Aorta (tissue), 5 donors: ENCODE data around the gene SCRT2. TPM values are rescaled to one million over a fixed set of nuclear protein-coding genes. Genes with fewer than 3 reads are reported as not detected.

Experiments
- ATAC-seq: fragments of 200-7000 bp; cut with Tn5 transposase; one replicate; pipeline ENCODE4 v1.9.1; 2022; ENCODE audit warnings: moderate library complexity; ENCODE audit not compliant: low FRiP score
- DNase-seq, 2 donors: peaks; one replicate each; pipeline ENCODE4 v3.0.0-alpha.2; 2020
- H3K27ac ChIP-seq, 2 donors: one replicate each; pipeline ENCODE4 v1.5.1; 2013; ENCODE audit warnings: low read length in 2 of 2, mild to moderate bottlenecking in 2 of 2, moderate library complexity in 2 of 2, control low read depth in 1 of 2, inconsistent platforms in 1 of 2, low read depth in 1 of 2
- H3K27me3 ChIP-seq, 2 donors: one replicate each; pipeline ENCODE4 v1.6.1; 2013; ENCODE audit warnings: control low read depth in 1 of 2, low read length in 1 of 2, mild to moderate bottlenecking in 1 of 2, moderate library complexity in 1 of 2; ENCODE audit not compliant: insufficient read depth in 2 of 2, control insufficient read depth in 1 of 2
- H3K36me3 ChIP-seq, 2 donors: one replicate each; pipeline ENCODE4 v1.6.1; 2013; ENCODE audit warnings: control low read depth in 1 of 2, low read length in 1 of 2, mild to moderate bottlenecking in 1 of 2; ENCODE audit not compliant: insufficient read depth in 2 of 2, control insufficient read depth in 1 of 2
- H3K4me1 ChIP-seq, 2 donors: one replicate each; pipeline ENCODE4 v1.6.1; 2013; ENCODE audit warnings: low read length in 2 of 2, control low read depth in 1 of 2, mild to moderate bottlenecking in 1 of 2, moderate library complexity in 1 of 2; ENCODE audit not compliant: insufficient read depth in 2 of 2, control insufficient read depth in 1 of 2
- H3K4me3 ChIP-seq, 2 donors: one replicate each; pipeline ENCODE4 v1.5.1; 2013; ENCODE audit warnings: low read length in 2 of 2, control low read depth in 1 of 2, mild to moderate bottlenecking in 1 of 2
- H3K9me3 ChIP-seq: one replicate; pipeline ENCODE4 v1.6.1; 2013; ENCODE audit warnings: mild to moderate bottlenecking, low read length; ENCODE audit not compliant: control insufficient read depth
- WGBS, 2 donors: extraction: QIAGEN DNeasy Blood & Tissue Kit; methylation state at CpG; one replicate each; pipeline ENCODE4 v1.1.7; 2013; 5-methylcytosine and 5-hydroxymethylcytosine counted together
- intact Hi-C, 2 donors: fragments of 100-400 bp; cut with DNase I; formaldehyde crosslinking; loops; one replicate each; pipeline versions ENCODE4 v1.14.2 to v1.15.0; 2022
- polyA plus RNA-seq, 2 donors: library from polyadenylated mRNA; stranded (reverse); fragments of 200-250 nt; gene quantifications; one replicate each; pipeline ENCODE4 v1.2.3, GENCODE V29; 2013
- total RNA-seq, 2 donors: library from RNA; stranded (reverse); fragmentation: NEBNext Ultra II Directional; extraction: Animal tissue kit (Norgen Biotek cat#: 25700); gene quantifications; one replicate each; pipeline ENCODE4 v1.2.1, GENCODE V29; 2021
- donor health status: healthy with polysubstance abuse.
- donor health status: Bipolar disorder and iron deficiency.
- donor health status: DM: no; HTN: no; CAD: no.
- donor health status: DM: no; HTN: no; CAD: no.
- donor health status: DM: yes; HTN: yes; CAD: no.

The SCRT2 gene
- total and polyA plus RNA-seq, 4 donors, result not detected

- H3K9me3 ChIP-seq, result peaks cover 1% of the 10 kb centered on the region
- ATAC-seq, result no peak
Measured at GRCh38 chr20:717271-717670, 41.7 kb upstream of the SCRT2 start.

GRCh38 chr20:714453-714852 lies 38.9 kb upstream of the SCRT2 start:
- Histone ChIP-seq H3K27me3 (no peaks in the 10 kb centered on the region), H3K9me3 (peaks cover 6% of the 10 kb centered on the region), H3K27ac (no peak overlapping the region), H3K36me3 (no peaks in the 10 kb centered on the region), H3K4me3 (no peak overlapping the region), H3K4me1 (no peaks in the 10 kb centered on the region)
- DNase-seq (no peak), ATAC-seq (no peak)
- intact Hi-C loops, result no loop called here
- 85 to 88% methylated on average over 2 of the region's 2 CpGs for WGBS, 2 donors

More at GRCh38 chr20:717271-717670, 41.7 kb upstream of the SCRT2 start:
- Histone ChIP-seq H3K27ac (no peak overlapping the region), H3K4me3 (no peak overlapping the region), H3K4me1 (no peaks in the 10 kb centered on the region), H3K36me3 (no peaks in the 10 kb centered on the region), H3K27me3 (no peaks in the 10 kb centered on the region)
- 76 to 83% methylated on average over 7 of the region's 7 CpGs for WGBS, 2 donors
- intact Hi-C loops, result no loop called here
- no peak for DNase-seq

- ATAC-seq (no peak), DNase-seq (peak in 1 of 2 donors; percentile 53)
- intact Hi-C loops, result no loop called here
- Histone ChIP-seq H3K9me3 (peaks cover 9% of the 10 kb centered on the region), H3K36me3 (no peaks in the 10 kb centered on the region), H3K27me3 (peaks cover 0 to 1% of the 10 kb centered on the region in 2 donors), H3K4me1 (no peaks in the 10 kb centered on the region), H3K27ac (no peak overlapping the region), H3K4me3 (no peak overlapping the region)
- WGBS, 2 donors, result 33 to 48% methylated on average over 2 of the region's 2 CpGs
Measured at GRCh38 chr20:711576-711975, 36.0 kb upstream of the SCRT2 start.

GRCh38 chr20:710780-711450 lies 35.3 kb upstream of the SCRT2 start:
- Histone ChIP-seq H3K27ac (no peak overlapping the region), H3K36me3 (no peaks in the 10 kb centered on the region), H3K9me3 (peaks cover 9% of the 10 kb centered on the region), H3K4me3 (no peak overlapping the region), H3K27me3 (peaks cover 0 to 1% of the 10 kb centered on the region in 2 donors), H3K4me1 (no peaks in the 10 kb centered on the region)
- ATAC-seq (no peak), DNase-seq (peak in 1 of 2 donors; percentile 28)
- WGBS, 2 donors, result 60 to 65% methylated on average over 19 of the region's 19 CpGs
- intact Hi-C loops, result no loop called here

GRCh38 chr20:709991-710779 lies 34.6 kb upstream of the SCRT2 start:
- ATAC-seq, result no peak
- 5 to 8% methylated on average over 40 to 65 of the region's 65 CpGs for WGBS, 2 donors
- no peak overlapping the region for H3K4me3 ChIP-seq

GRCh38 chr20:709423-709822 lies 33.8 kb upstream of the SCRT2 start:
- Histone ChIP-seq H3K4me3 (no peak overlapping the region), H3K27me3 (peaks cover 0 to 1% of the 10 kb centered on the region in 2 donors), H3K4me1 (no peaks in the 10 kb centered on the region), H3K9me3 (peaks cover 9% of the 10 kb centered on the region), H3K27ac (no peak overlapping the region), H3K36me3 (no peaks in the 10 kb centered on the region)
- WGBS, 2 donors, result 13 to 38% methylated on average over 20 of the region's 20 CpGs
- intact Hi-C loops, result no loop called here
- no peak for ATAC-seq
- no peak for DNase-seq

More at GRCh38 chr20:709991-710779, 34.6 kb upstream of the SCRT2 start:
- H3K36me3 ChIP-seq, result no peaks in the 10 kb centered on the region
- H3K4me1 ChIP-seq, result no peaks in the 10 kb centered on the region
- H3K27ac ChIP-seq, result no peak overlapping the region
- DNase-seq, result peak in 1 of 2 donors; percentile 65
- peaks cover 9% of the 10 kb centered on the region for H3K9me3 ChIP-seq
- peaks cover 0 to 1% of the 10 kb centered on the region in 2 donors for H3K27me3 ChIP-seq
- intact Hi-C loops, result no loop called here

GRCh38 chr20:708956-709355 lies 33.4 kb upstream of the SCRT2 start:
- WGBS, 2 donors, result 82 to 86% methylated on average over 2 of the region's 2 CpGs
- Histone ChIP-seq H3K27me3 (peaks cover 0 to 1% of the 10 kb centered on the region in 2 donors), H3K36me3 (no peaks in the 10 kb centered on the region), H3K27ac (no peak overlapping the region), H3K4me1 (no peaks in the 10 kb centered on the region), H3K9me3 (peaks cover 9% of the 10 kb centered on the region), H3K4me3 (no peak overlapping the region)
- no peak for ATAC-seq
- no peak for DNase-seq
- intact Hi-C loops, result no loop called here

GRCh38 chr20:707451-708110 lies 32.0 kb upstream of the SCRT2 start:
- H3K36me3 ChIP-seq, result no peaks in the 10 kb centered on the region
- no peaks in the 10 kb centered on the region for H3K4me1 ChIP-seq
- H3K27ac ChIP-seq, result no peak overlapping the region
- 78 to 86% methylated on average over 13 of the region's 13 CpGs for WGBS, 2 donors
- no peak overlapping the region for H3K4me3 ChIP-seq
- peaks cover 0 to 1% of the 10 kb centered on the region in 2 donors for H3K27me3 ChIP-seq
- ATAC-seq (no peak), DNase-seq (no peak)
- intact Hi-C loops, result no loop called here
- peaks cover 9% of the 10 kb centered on the region for H3K9me3 ChIP-seq
